HepG2 (cell line): ENCODE results near the gene ATF3. TPM values are rescaled to one million over a fixed set of nuclear protein-coding genes. Genes with fewer than 3 reads are reported as not detected.

Source experiments
- ATAC-seq: fragments of 200-7000 bp; cut with Tn5 transposase; 3 replicates; pipeline ENCODE4 v1.9.1; 2020; ENCODE audit warnings: mild to moderate bottlenecking, moderate library complexity
- BruUV-seq: library from RNA; stranded (reverse); fragments of 400-500 nt; replicated peaks from 2 replicates; lab custom pipeline; 2021; lab: Mats Ljungman, UMichigan
- CTCF ChIA-PET: fragments of 300-600 bp; formaldehyde crosslinking; extraction: SDS; loops from one replicate; lab custom pipeline; 2021; ENCODE audit warnings: low total read pairs, inconsistent platforms, low intra/inter-chr PET ratio; lab: Yijun Ruan, JAX
- POLR2A ChIA-PET: fragments of 350-600 bp; sonication (Branson Sonifier 250); formaldehyde crosslinking; loops from one replicate; lab custom pipeline; 2020; ENCODE audit warnings: antibody characterized with exemption, inconsistent platforms; lab: Yijun Ruan, JAX
- DNase-seq: peaks from one replicate; pipeline ENCODE4 v3.0.0-alpha.2; 2015; ENCODE audit warnings: low spot score
- FAIRE-seq: peaks from 3 replicates; lab custom pipeline; 2011; peaks lifted over from hg19 to GRCh38; lab: Jason Lieb, UNC
- H2AFZ ChIP-seq: one replicate; pipeline ENCODE4 v1.6.1; 2011; ENCODE audit warnings: low read length, inconsistent platforms
- H3K27ac ChIP-seq: fragments of 300-600 bp; 3 replicates; pipeline ENCODE4 v1.8.0; 2011; ENCODE audit warnings: mixed run types, mild to moderate bottlenecking, mixed read lengths, low read length, inconsistent platforms; ENCODE audit not compliant: insufficient read depth; ENCODE audit errors: extremely low read length
- H3K27me3 ChIP-seq, 2 experiments: fragments of 200-600 bp in 1 of 2; 2 replicates in 1 of 2; 3 replicates in 1 of 2; pipeline versions ENCODE4 v1.6.0 to v1.8.0; 2011; ENCODE audit warnings: low read length in 2 of 2, mild to moderate bottlenecking in 2 of 2, moderate library complexity in 2 of 2, inconsistent platforms in 1 of 2; ENCODE audit not compliant: insufficient read depth in 2 of 2, control insufficient read depth in 1 of 2
- H3K36me3 ChIP-seq, 2 experiments: fragments of 200-600 bp in 1 of 2; replicated peaks in 1 of 2; 2 replicates in 1 of 2; 3 replicates in 1 of 2; pipeline versions ENCODE4 v1.5.1 to v1.8.0; 2011; ENCODE audit warnings: low read length in 2 of 2, inconsistent platforms in 1 of 2; ENCODE audit not compliant: insufficient read depth in 2 of 2, control insufficient read depth in 1 of 2
- H3K4me1 ChIP-seq: 2 replicates; pipeline ENCODE4 v1.5.1; 2012; ENCODE audit warnings: low read length, inconsistent platforms; ENCODE audit not compliant: insufficient read depth
- H3K4me2 ChIP-seq: 2 replicates; pipeline ENCODE4 v1.6.0; 2011; ENCODE audit warnings: low read depth, low read length, inconsistent platforms
- H3K4me3 ChIP-seq, 3 experiments: fragments of 200-600 bp in 1 of 3; sonication (generic), shearing (Covaris generic) in 1 of 3; replicated peaks in 1 of 3; 2 replicates each; pipeline ENCODE4 v1.5.1; 2011 to 2016; ENCODE audit warnings: low read length in 3 of 3, inconsistent platforms in 2 of 3, low read depth in 2 of 3, mild to moderate bottlenecking in 2 of 3, control low read depth in 1 of 3, mixed read lengths in 1 of 3; ENCODE audit not compliant: insufficient read depth in 1 of 3
- H3K79me2 ChIP-seq: one replicate; pipeline ENCODE4 v1.6.1; 2011; ENCODE audit warnings: low read length, inconsistent platforms; ENCODE audit not compliant: insufficient read depth
- H3K9ac ChIP-seq: 2 replicates; pipeline ENCODE4 v1.6.0; 2011; ENCODE audit warnings: mild to moderate bottlenecking, low read depth, low read length, inconsistent platforms; ENCODE audit not compliant: insufficient read depth
- H3K9me3 ChIP-seq: 2 replicates; pipeline ENCODE4 v1.5.1; 2012; ENCODE audit warnings: mild to moderate bottlenecking, low read length
- H4K20me1 ChIP-seq: 2 replicates; pipeline ENCODE4 v1.6.0; 2011; ENCODE audit warnings: inconsistent platforms, mild to moderate bottlenecking, low read length, moderate library complexity; ENCODE audit not compliant: insufficient read depth
- FOXP1 ChIP-seq, 2 experiments: fragments of 450-650 bp in 1 of 2; IDR thresholded peaks; 2 replicates each; pipeline ENCODE4 v1.6.1; 2017 to 2018; ENCODE audit warnings: antibody characterized with exemption in 1 of 2
- HOXA7 ChIP-seq: sonication (generic); formaldehyde crosslinking; IDR thresholded peaks from 2 replicates; pipeline ENCODE4 v1.8.1; 2022; ENCODE audit warnings: mild to moderate bottlenecking, missing genetic modification reagents, moderate library complexity
- MED13 ChIP-seq: sonication (generic); formaldehyde crosslinking; IDR thresholded peaks from 2 replicates; pipeline ENCODE4 v1.5.0; 2020; ENCODE audit warnings: missing genetic modification reagents
- MIER2 ChIP-seq: IDR thresholded peaks from 2 replicates; pipeline ENCODE4 v1.6.1; 2016; ENCODE audit warnings: missing biosample characterization, missing genetic modification reagents
- NFE2 ChIP-seq: sonication (generic); formaldehyde crosslinking; IDR thresholded peaks from 2 replicates; pipeline ENCODE4 v1.4.0; 2020; ENCODE audit warnings: missing genetic modification reagents
- RCOR2 ChIP-seq: IDR thresholded peaks from 2 replicates; pipeline ENCODE4 v1.6.1; 2016; ENCODE audit warnings: missing biosample characterization, missing genetic modification reagents
- REL ChIP-seq: sonication (generic); formaldehyde crosslinking; conservative IDR thresholded peaks from 2 replicates; pipeline ENCODE4 v1.8.0; 2022; ENCODE audit warnings: mild to moderate bottlenecking, missing genetic modification reagents, moderate library complexity
- ZBTB7B ChIP-seq: sonication (generic); formaldehyde crosslinking; IDR thresholded peaks from 2 replicates; pipeline ENCODE4 v1.4.0; 2020; ENCODE audit warnings: missing genetic modification reagents
- ZNF207 ChIP-seq: fragments of 450-650 bp; IDR thresholded peaks from 2 replicates; pipeline ENCODE4 v1.6.1; 2016; ENCODE audit warnings: antibody characterized with exemption, borderline replicate concordance
- ZNF224 ChIP-seq: sonication (generic); formaldehyde crosslinking; IDR thresholded peaks from 2 replicates; pipeline ENCODE4 v1.5.0; 2020; ENCODE audit warnings: mild to moderate bottlenecking, missing genetic modification reagents
- ZNF317 ChIP-seq: sonication (generic); formaldehyde crosslinking; IDR thresholded peaks from 2 replicates; pipeline ENCODE4 v1.5.0; 2020; ENCODE audit warnings: mild to moderate bottlenecking, missing genetic modification reagents
- ZNF589 ChIP-seq: sonication (generic); formaldehyde crosslinking; conservative IDR thresholded peaks from 2 replicates; pipeline ENCODE4 v1.8.0; 2022; ENCODE audit warnings: mild to moderate bottlenecking, moderate library complexity, missing genetic modification reagents
- ZNF605 ChIP-seq: sonication (generic); formaldehyde crosslinking; IDR thresholded peaks from 2 replicates; pipeline ENCODE4 v1.8.0; 2022; ENCODE audit warnings: mild to moderate bottlenecking, missing genetic modification reagents
- ZNF713 ChIP-seq: sonication (generic); formaldehyde crosslinking; IDR thresholded peaks from 2 replicates; pipeline ENCODE4 v1.4.0; 2020; ENCODE audit warnings: mild to moderate bottlenecking, missing genetic modification reagents
- ZSCAN12 ChIP-seq: sonication (generic); formaldehyde crosslinking; IDR thresholded peaks from 2 replicates; pipeline ENCODE4 v1.9.0; 2021; ENCODE audit warnings: mild to moderate bottlenecking, missing genetic modification reagents
- WGBS: methylation state at CpG from one replicate; pipeline ENCODE4 v1.1.6; 2017; ENCODE audit warnings: low lambda C conversion rate; 5-methylcytosine and 5-hydroxymethylcytosine counted together
- in situ Hi-C: cut with HindIII; loops from 2 replicates; pipeline ENCODE4 v1.10.0; 2017; ENCODE audit warnings: low pct_unique_long_range_greater_than_20kb; ENCODE audit not compliant: extremely low pct_ligation_motif_present
- intact Hi-C: fragments of 100-400 bp; cut with micrococcal nuclease; formaldehyde crosslinking; loops from one replicate; pipeline ENCODE4 v1.10.0; 2022; ENCODE audit not compliant: unreplicated experiment
- polyA plus RNA-seq, 8 experiments: library from polyadenylated mRNA; depleted of rRNA in 3 of 8; stranded (reverse) in 7 of 8; unstranded in 1 of 8; fragments of >200 nt; fragmentation: Illumina TruSeq in 4 of 8; extraction: Trizol in 4 of 8; gene quantifications; 2 replicates each; pipeline versions ENCODE4 v1.2.1 to v1.2.3, GENCODE V29; 2011 to 2016; ENCODE audit warnings: low read depth in 4 of 8, missing spikeins in 1 of 8, mixed read lengths in 1 of 8; ENCODE audit not compliant: insufficient read depth in 1 of 8
- total RNA-seq, 5 experiments: library from RNA; depleted of rRNA; stranded (reverse); fragments of >200 nt; fragmentation: Illumina TruSeq; extraction: Trizol; gene quantifications; 2 replicates each; pipeline ENCODE4 v1.2.3, GENCODE V29; 2016; ENCODE audit warnings: low read depth in 1 of 5

The ATF3 gene
- total and polyA plus RNA-seq, 2 of the 13 experiments (the other 11 are each of a cell fraction or from before 2014, with no cell fraction given), result 5.0 to 13.0 TPM

GRCh38 chr1:212578041-212578440 lies 30.5 kb upstream of the ATF3 start:
- Histone ChIP-seq H3K27me3 (peaks cover 0 to 12% of the 10 kb centered on the region in 2 experiments; a peak in 3 of 5 replicates), H3K4me1 (peaks cover 17% of the 10 kb centered on the region), H2AFZ (no peak overlapping the region), H3K4me2 (no peak overlapping the region), H3K27ac (no peak overlapping the region), H3K9me3 (no peaks in the 10 kb centered on the region), H3K79me2 (no peaks in the 10 kb centered on the region), H3K36me3 (no peaks in the 10 kb centered on the region), H4K20me1 (no peaks in the 10 kb centered on the region), H3K4me3 (no peak overlapping the region), H3K9ac (no peak overlapping the region)
- in situ Hi-C loops, result no loop called here
- DNase-seq, result no peak
- ChIA-PET CTCF (no interaction called here), POLR2A (no interaction called here)
- 6% methylated on average over 1 of the region's 1 CpG for WGBS
- no peak for FAIRE-seq
- BruUV-seq, result no TSS peak
- intact Hi-C loops, result no loop called here
- no peak for ATAC-seq
- TF ChIP-seq MED13 (no peak), ZNF224 (no peak), ZNF317 (CRISPR knock-in tag) (no peak), ZBTB7B (CRISPR knock-in tag) (no peak), ZNF207 (no peak), ZNF589 (CRISPR knock-in tag) (no peak), REL (CRISPR knock-in tag) (no peak), RCOR2 (CRISPR knock-in tag) (no peak), ZSCAN12 (no peak), MIER2 (CRISPR knock-in tag) (no peak), FOXP1 (IDR thresholded peaks at IDR 0.05) (no peak), FOXP1 (CRISPR knock-in tag; IDR thresholded peaks at IDR 0.05) (no peak), HOXA7 (no peak), ZNF713 (no peak), NFE2 (CRISPR knock-in tag) (no peak), ZNF605 (no peak)
